ENCODE results near the gene USE1. TPM values are rescaled to one million over a fixed set of nuclear protein-coding genes. Genes with fewer than 3 reads are reported as not detected.

The USE1 gene
- total and polyA plus RNA-seq, 9 of the 15 experiments (the other 6 are each of a cell fraction or from before 2014, with no cell fraction given) = 17.3 to 52.4 (median 34.0) TPM

DNA sequence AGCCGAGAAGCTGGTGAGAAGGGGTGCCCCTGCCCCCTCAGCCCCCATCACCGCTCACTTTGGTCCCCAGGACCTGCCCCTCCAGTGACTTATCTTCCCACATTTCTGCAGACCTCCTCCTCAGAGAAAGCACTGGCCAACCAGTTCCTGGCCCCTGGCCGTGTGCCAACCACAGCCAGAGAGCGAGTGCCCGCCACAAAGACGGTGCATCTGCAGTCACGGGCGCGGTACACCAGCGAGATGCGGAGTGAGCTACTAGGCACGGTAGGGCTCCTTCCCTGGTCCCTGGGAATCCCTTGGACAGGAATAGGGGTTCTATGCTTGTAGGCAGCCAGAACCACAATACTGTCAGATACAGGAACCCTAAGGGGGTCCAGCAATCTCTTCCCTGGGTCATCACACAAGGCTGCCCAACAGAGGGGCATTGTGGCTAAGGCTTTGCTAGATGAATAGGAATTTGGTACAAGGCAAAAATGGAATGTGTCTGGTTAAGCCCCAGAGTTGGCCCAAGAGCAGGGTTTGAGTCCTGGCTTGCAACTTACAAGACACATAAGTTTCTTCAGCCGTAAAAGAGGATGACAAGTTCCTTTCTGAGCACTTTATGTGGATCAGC lies 1.0 kb downstream of the USE1 start:
- Histone ChIP-seq H3K4me3 (peak overlapping the region; percentile 68), H3K4me2 (ENCODE audit: insufficient read depth, low read length) (peak overlapping the region; percentile 93), H3K9ac (ENCODE audit: insufficient read depth in 1 of 2, low read depth in 2 of 2, low read length in 2 of 2) (peak overlapping the region; percentile 85 to 98), H2AFZ (ENCODE audit: low read depth, low read length) (peak overlapping the region; percentile 99), H3K27me3 (ENCODE audit: control insufficient read depth in 2 of 2, insufficient read depth in 2 of 2, low read length in 2 of 2) (no peaks in the 10 kb centered on the region), H3K79me2 (ENCODE audit: control insufficient read depth, insufficient read depth, low read length) (peaks cover 9% of the 10 kb centered on the region), H3K27ac (ENCODE audit: extremely low read depth, low read depth, low read length) (peak overlapping the region; percentile 99), H3K4me1 (replicated peaks in 1 of 2; ENCODE audit: control insufficient read depth in 2 of 2, insufficient read depth in 2 of 2, low read length in 2 of 2) (peaks cover 13 to 32% of the 10 kb centered on the region in 2 experiments), H3K36me3 (ENCODE audit: control insufficient read depth, insufficient read depth, low read length) (peaks cover 38% of the 10 kb centered on the region; the same call in 2 of the 3 replicates), H4K20me1 (replicated peaks; ENCODE audit: control insufficient read depth, insufficient read depth, low read length) (no peaks in the 10 kb centered on the region), H3K9me1 (ENCODE audit: control insufficient read depth, insufficient read depth, low read length) (peaks cover 3% of the 10 kb centered on the region), H3K9me3 (replicated peaks; ENCODE audit: control insufficient read depth, insufficient read depth, low read depth, low read length) (no peaks in the 10 kb centered on the region)
- ATAC-seq = no peak
- CTCF ChIA-PET (ENCODE audit: low intra/inter-chr PET ratio) = no interaction called here
- WGBS (ENCODE audit: insufficient coverage, low coverage, missing lambda C conversion rate) = 38% methylated on average over 13 of the region's 13 CpGs
- peak in 2 of 4 experiments; percentile 24 to 29 for DNase-seq (ENCODE audit: extremely low read depth in 1 of 4, low spot score in 3 of 4)
- TSS peak; percentile 71 for BruUV-seq (replicated peaks)
- in situ Hi-C loops (cut with MboI) (no loop called here), intact Hi-C loops (cut with micrococcal nuclease) (no loop called here)
- peak; percentile 11 for FAIRE-seq
- POLR2A ChIA-PET = interaction anchor here (0.6 to 2.5 kb wide), 14 partner anchors 10 to 164 kb away, joined by 3 to 31 read pairs (median 5); partner anchors contain the start of genes BABAM1, DDA1 and OCEL1
- TF ChIP-seq PREB (CRISPR knock-in tag; IDR thresholded peaks at IDR 0.05) (no peak), CC2D1A (IDR thresholded peaks at IDR 0.05) (no peak), NR2C2 (CRISPR knock-in tag; IDR thresholded peaks at IDR 0.05) (0 out of 2 replicates have a peak, but pooled peaks have one; percentile 31), NR2C2 (tag; IDR thresholded peaks at IDR 0.05) (no peak), POLR2AphosphoS2 (IDR thresholded peaks at IDR 0.05; ENCODE audit: low read length) (no peak), NFIC (IDR thresholded peaks at IDR 0.05) (peak; percentile 92), ZNF551 (CRISPR knock-in tag; IDR thresholded peaks at IDR 0.05) (no peak), FOXP1 (CRISPR knock-in tag; IDR thresholded peaks at IDR 0.05) (no peak), TOE1 (IDR thresholded peaks at IDR 0.05; ENCODE audit: borderline replicate concordance) (no peak), TOE1 (CRISPR knock-in tag; IDR thresholded peaks at IDR 0.05; ENCODE audit: borderline replicate concordance, low read depth) (0 out of 2 replicates have a peak, but pooled peaks have one; percentile 43), GABPB2 (CRISPR knock-in tag; conservative IDR thresholded peaks at IDR 0.05) (no peak), ZBTB33 (CRISPR knock-in tag; IDR thresholded peaks at IDR 0.05) (0 out of 2 replicates have a peak, but pooled peaks have one; percentile 4), MBD2 (IDR thresholded peaks at IDR 0.05; ENCODE audit: borderline replicate concordance, low read depth) (no peak), HNRNPUL1 (IDR thresholded peaks at IDR 0.05; ENCODE audit: low read length) (no peak)
- TF ChIP-seq, protein P1, sequence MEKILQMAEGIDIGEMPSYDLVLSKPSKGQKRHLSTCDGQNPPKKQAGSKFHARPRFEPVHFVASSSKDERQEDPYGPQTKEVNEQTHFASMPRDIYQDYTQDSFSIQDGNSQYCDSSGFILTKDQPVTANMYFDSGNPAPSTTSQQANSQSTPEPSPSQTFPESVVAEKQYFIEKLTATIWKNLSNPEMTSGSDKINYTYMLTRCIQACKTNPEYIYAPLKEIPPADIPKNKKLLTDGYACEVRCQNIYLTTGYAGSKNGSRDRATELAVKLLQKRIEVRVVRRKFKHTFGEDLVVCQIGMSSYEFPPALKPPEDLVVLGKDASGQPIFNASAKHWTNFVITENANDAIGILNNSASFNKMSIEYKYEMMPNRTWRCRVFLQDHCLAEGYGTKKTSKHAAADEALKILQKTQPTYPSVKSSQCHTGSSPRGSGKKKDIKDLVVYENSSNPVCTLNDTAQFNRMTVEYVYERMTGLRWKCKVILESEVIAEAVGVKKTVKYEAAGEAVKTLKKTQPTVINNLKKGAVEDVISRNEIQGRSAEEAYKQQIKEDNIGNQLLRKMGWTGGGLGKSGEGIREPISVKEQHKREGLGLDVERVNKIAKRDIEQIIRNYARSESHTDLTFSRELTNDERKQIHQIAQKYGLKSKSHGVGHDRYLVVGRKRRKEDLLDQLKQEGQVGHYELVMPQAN (IDR thresholded peaks at IDR 0.05; ENCODE audit: borderline replicate concordance) = no peak
- TF ChIP-seq, protein P2, sequence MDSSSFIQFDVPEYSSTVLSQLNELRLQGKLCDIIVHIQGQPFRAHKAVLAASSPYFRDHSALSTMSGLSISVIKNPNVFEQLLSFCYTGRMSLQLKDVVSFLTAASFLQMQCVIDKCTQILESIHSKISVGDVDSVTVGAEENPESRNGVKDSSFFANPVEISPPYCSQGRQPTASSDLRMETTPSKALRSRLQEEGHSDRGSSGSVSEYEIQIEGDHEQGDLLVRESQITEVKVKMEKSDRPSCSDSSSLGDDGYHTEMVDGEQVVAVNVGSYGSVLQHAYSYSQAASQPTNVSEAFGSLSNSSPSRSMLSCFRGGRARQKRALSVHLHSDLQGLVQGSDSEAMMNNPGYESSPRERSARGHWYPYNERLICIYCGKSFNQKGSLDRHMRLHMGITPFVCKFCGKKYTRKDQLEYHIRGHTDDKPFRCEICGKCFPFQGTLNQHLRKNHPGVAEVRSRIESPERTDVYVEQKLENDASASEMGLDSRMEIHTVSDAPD (CRISPR knock-in tag; IDR thresholded peaks at IDR 0.05) = no peak

Data from K562 (cell line).